HuH-7 (cell line): Measurements from ENCODE around the gene OR2V1.
"Not testable (repeated sequence)": the region's sequence is repeated elsewhere in the genome, so short reads cannot be mapped to it uniquely, and the experiment has no call there.

ENCODE experiments used
- DNase-seq: peaks from one replicate; pipeline ENCODE4 v3.0.0; 2011; ENCODE audit warnings: low spot score

The OR2V1 gene

GRCh38 chr5:181127907-181128626 is 2.9 kb downstream of the OR2V1 start:
- no peak for DNase-seq

DNA sequence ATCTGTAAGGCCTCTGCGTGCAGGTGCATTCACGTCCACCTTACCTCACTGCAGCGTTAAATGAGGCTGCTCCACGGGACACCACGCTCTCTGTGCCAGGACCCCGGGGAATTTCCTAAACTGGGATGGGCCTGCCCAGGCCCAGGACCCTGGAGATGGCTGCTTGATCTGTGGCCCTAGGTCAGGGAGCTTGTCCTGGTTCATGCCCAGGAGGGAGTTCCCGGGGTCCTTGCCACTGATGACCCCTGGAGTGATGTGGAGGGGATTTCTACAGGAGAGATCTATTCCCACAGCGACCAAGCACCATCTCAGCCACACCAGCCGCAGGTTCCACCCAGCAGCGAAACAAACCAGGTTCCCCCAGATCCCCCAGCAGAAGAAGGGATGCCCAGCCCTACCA is 3.5 kb downstream of the OR2V1 start:
- no peak for DNase-seq

DNA sequence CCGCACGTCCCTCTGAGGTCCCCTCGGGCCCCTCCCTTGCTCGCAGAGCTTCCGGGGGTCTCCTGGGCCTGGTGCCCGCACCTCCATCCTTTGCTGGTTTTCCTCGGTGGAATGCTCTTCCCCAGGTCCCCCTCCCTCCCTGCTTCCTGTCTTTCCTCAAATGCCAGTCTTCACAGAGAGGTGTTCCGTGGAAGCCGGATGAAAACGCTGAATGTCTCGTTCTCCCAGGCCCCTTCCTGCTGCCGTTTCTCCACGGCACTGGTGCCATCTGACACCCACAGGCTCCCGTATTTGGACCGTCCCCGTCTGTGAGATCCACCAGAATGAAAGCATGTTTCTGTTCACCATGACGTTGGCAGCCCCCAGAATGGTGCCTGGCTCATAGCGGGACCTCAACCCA is 4.1 kb downstream of the OR2V1 start:
- no peak for DNase-seq

- DNase-seq, result no peak
Observed at GRCh38 chr5:181124526-181124925, 6.4 kb downstream of the OR2V1 start.

GRCh38 chr5:181121675-181122561 is 9.1 kb downstream of the OR2V1 start:
- no peak for DNase-seq

DNA sequence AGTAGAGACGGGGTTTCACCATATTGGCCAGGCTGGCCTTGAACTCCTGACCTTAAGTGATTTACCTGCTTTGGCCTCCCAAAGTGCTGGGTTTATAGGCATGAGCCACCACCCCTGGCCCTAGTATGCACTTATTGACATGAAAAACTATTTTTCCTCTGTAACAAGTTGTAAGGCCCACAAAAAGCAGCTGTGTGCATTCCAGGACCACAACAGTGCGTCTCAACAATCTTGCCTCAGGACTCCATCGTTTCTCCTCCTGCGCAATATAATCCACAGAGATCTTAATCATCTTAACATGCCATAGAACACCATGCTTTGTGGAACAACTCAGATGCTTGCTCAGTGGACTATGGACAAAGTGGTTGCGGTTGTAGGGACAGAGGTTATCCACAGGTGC is 10.2 kb downstream of the OR2V1 start:
- no peak for DNase-seq

DNA sequence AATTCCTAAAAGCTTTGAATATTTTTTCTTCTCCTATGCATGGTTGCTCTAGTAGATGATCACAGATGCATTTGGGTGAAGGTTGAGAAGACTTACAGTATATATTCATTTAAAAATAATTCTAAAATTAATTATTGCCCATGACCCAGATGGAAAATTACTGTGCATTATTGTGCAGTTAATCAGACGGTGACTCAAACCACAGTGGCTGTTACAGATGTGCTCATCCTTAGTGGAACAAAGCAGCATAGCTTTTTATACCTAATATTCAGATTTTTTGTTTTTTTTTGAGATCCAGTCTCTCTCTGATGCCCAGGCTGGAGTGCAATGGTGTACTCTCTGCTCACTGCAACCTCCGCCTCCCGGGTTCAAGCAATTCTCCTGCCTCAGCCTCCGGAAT is 10.7 kb downstream of the OR2V1 start:
- DNase-seq, result no peak

DNA sequence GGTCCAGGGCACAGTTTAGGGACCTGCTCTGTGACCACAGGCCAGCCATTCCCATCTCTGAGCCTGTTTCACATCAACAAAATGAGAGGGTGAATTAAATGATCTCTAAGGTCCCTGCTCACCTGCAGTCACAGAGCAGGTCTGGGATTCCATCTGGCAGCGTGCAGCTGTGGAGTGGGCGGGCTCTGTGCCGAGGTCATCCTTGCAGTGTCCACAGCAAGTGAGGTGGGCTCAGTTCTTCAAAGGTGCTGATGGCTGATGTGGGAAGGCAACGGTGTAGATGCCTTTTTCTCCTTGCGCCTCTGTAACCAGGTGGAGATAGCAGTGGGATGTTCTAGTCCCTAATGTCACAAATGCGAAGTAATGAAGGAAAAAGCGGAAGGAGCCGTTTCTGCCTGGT is 11.9 kb downstream of the OR2V1 start:
- no peak for DNase-seq

DNA sequence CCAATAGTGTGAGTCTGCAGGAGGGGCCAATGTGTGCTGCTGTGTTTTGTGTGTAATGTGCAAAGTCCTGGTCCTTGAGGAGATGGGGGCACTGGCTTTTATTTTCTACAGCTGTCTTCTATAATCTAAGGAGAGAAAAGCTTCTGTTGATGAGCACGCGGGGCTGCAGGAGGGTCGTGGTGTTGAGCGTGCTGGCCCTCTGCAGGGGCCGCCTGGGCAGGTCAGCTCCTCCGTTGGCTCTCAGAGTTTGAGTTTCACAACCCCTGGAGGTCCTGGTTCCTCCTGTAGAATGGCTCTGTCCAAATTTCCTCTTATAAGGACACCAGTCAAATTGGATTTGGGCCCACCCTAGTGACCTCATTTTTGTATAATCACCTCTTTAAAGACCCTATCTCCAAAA is 12.6 kb downstream of the OR2V1 start:
- no peak for DNase-seq

DNA sequence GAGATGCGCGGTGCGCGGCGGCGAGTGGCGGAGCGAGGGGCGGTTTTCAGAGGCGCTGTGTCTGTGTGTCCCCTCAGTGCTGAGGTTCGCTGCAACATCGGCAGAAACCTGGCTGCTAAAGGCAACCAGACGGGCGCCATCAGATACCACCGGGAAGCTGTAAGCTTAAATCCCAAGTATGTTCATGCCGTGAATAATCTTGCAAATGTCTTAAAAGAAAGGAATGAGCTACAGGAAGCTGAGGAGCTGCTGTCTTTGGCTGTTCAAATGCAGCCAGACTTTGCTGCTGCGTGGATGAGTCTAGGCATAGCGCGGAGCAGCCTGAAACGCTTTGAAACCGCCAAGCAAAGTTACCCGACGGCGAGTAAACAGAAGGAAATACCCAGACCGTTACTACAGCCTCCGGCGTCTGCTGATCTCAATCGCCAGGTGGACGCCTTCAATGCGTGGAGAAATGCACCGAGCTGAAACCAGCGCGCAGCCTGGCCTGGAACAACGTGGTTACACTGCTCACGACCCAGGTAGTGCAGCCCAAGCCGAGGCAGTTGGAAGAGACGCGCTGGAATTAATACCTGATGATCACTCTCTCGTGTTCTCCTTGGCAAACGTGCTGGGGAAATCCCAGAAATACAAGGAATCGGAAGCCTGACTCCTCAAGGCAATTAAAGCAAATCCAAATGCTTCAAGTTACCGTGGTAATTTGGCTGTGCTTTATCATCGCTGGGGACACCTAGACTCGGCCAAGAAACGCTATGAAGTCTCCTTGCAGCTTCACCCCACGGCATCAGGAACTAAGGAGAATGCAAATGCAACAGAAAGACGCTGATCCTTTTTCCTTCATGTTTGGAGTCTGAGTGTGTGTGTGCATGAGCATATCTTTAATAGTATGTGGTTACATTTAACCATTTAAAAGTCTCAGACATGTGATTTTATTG is 15.9 kb downstream of the OR2V1 start:
- DNase-seq, result no peak

GRCh38 chr5:181114284-181114843 is 16.6 kb downstream of the OR2V1 start:
- DNase-seq, result no peak

- not testable (repeated sequence) for DNase-seq
Observed at GRCh38 chr5:181113572-181113971, 17.4 kb downstream of the OR2V1 start.

DNA sequence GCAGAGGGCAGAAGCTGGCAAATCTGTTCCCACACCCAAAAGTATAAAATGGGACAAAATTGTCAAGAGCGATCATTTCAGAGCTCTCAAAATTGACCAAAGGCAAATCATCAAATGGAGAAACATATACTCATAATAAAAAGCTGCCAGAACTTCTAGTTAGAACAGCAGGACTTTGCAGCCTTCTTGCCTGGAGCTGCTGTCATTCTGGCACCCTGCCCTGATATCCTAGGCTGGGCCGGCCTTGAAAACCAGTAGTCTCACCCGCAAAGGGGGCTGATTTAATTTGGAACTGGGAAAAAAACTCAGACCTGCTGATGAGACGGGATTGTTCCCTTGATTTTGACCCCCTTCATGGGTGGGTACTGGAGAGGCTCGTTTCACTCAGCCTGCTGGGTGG is 18.5 kb downstream of the OR2V1 start:
- DNase-seq, result no peak

DNA sequence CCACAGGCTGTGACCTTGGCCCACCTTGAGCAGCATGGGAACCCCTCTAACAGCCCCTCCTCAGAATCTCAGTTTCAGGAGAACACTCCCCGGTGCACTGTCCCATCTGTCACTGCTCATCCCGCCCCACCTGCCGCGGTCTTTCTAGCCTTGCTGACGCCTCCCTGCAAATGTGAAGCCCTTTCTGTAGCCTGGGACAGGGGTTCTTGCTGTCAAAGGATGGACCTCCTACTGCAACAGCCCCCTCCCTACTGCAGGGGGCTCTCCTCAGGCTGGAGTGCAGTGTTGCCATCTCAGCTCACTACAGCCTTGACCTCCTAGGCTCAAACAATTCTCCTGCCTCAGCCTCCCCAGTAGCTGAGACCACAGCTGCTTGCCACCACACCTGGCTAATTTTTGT is 20.0 kb downstream of the OR2V1 start:
- no peak for DNase-seq

DNA sequence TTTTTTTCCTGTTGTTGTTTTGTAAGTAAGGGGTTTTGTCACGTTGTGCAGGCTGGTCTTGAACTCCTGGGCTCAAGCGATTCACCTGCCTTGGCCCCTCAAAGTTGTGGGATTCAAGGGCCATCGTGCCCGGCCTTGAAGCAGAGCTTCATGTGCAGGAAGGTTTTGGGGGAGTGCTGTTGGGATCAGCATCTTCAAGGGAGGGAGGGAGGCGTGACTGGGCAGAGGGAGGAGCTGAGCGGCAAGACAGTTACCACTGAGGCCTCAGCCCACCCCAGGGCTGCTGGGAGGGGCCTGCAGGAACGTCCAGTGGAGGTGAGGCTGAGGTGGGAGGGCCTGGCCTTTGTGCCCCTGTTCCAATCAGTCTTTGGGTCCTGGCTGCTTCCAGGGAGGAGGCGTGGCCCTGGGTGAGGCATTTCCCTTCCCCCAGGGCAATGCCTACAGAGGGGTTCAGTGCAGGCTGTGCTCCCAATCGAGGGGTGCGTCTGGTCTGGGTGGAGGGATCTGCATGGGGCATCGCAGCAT is 21.4 kb downstream of the OR2V1 start:
- DNase-seq, result no peak

GRCh38 chr5:181108578-181109165 is 22.3 kb downstream of the OR2V1 start:
- no peak for DNase-seq

DNA sequence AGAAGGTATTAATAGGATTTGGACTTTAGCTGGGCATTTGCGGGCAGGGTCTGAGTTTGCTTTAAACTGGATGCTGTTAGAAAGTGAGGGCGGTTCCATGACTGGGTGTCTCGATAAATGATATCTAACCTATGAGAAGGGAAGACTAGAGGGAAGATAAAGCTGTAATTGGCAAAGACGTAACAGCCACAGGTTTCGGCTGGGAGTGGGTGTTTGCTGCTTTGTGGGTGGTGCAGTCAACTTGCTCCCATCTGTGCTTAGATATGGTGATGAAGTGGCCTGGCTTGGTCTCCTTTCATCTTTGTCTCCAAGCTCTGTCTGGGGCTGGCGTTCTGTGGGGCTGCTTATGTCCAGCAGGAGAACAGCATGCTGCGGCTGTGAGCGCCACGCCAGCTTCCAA is 23.3 kb downstream of the OR2V1 start:
- DNase-seq, result no peak

DNA sequence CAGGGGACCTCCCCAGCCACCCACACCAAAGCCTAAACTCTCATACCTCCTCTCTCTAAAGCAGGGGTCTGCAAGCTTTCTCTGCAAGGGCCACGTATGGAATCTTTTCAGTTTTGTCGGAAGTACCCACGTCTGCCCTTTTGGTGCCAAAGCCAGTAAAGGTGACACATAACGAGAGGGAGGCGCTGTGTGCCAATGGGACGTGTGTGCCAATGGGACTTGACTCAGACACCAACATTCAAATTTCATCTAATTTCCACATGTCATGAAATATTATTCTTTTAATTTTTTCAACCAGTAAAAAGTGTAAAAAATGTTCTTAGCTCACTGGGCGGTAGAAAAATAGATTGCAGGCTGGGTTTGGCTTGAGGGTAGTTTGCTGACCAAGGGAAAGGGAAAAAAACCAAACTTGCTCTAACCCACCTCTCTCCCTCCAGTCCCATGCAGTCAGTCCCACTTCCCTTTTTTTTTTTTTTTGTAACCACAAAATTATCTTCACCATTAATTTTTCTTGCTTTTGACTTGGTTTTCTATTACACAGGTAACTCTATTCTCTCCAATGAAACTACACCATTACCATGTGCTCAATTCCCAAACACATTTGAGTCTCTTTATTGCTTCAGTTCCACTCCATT is 25.5 kb downstream of the OR2V1 start:
- DNase-seq, result no peak

DNA sequence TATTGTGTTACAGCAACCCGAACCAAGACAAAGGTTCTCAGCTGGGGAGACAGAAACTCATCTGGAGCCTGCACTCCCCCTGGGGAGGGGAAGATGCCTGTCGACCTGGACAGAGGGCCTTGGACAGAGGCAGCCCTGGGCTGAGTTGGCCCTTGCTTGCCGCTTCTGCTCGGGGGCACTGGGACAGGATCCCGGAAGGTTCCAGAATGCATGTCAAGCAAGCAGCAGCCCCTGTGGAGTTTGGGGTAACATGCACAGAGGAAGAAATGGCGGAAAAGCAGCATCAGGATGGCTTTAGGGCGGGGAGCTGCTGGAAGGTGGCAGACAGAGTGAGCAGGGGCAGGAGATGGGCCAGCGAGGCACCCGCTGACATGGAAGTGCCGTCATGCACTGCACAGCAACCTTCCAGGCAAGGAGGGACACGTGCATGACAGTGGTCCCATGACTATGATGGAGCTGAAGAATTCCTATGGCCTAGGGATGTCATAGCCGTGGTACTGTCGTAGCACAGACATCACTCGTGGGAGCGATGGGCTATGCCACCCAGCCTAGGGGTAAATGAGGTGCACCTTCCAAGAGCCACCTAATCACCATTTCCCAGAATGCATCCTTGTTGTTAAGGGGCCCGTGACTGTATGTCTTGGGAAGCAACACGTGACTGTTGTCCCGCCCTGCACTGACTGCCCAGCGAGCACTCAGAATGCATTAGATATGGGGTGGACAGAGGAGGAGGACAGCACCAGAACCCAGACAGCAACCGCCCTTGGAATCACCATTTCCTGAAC is 26.2 kb downstream of the OR2V1 start:
- not testable (repeated sequence) for DNase-seq

DNA sequence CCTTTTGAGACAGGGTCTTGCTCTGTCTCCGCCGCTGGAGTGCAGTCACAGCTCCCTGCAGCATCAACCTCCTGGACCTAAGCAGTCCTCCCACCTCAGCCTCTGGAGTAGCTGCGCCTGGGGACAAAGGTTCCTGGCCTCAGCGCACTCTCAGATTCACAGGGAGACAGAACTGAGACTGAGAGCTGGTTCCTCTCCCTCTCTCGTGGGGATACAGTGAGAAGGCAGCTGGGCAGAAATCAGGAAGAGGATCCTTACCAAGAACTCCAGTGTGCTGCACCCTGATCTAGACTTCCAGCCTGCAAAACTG is 26.8 kb downstream of the OR2V1 start:
- DNase-seq, result not testable (repeated sequence)
